DMS 273 (cell line): ENCODE data around the gene PCSK2.

ENCODE experiments used
- DNase-seq: peaks from one replicate; lab custom pipeline; 2025; ENCODE audit not compliant: unreplicated experiment; lab: John Stamatoyannopoulos, UW

PCSK2 gene

GRCh38 chr20:17470973-17471372 is 244.1 kb downstream of the PCSK2 start:
- no peak for DNase-seq

GRCh38 chr20:17471606-17472187 is 244.9 kb downstream of the PCSK2 start:
- DNase-seq = no peak

- DNase-seq = no peak
These were observed 246.8 kb downstream of the PCSK2 start for GRCh38 chr20:17473659-17474058.

GRCh38 chr20:17479063-17479657 is 252.3 kb downstream of the PCSK2 start:
- no peak for DNase-seq

GRCh38 chr20:17480696-17481095 is 253.9 kb downstream of the PCSK2 start:
- DNase-seq = no peak

GRCh38 chr20:17481661-17482060 is 254.8 kb downstream of the PCSK2 start:
- no peak for DNase-seq

GRCh38 chr20:17482536-17482935 is 255.7 kb downstream of the PCSK2 start:
- no peak for DNase-seq

- no peak for DNase-seq
These were observed 258.2 kb downstream of the PCSK2 start for GRCh38 chr20:17485017-17485416.

GRCh38 chr20:17488916-17489600 is 262.2 kb downstream of the PCSK2 start:
- no peak for DNase-seq

- no peak for DNase-seq
These were observed 263.7 kb downstream of the PCSK2 start for GRCh38 chr20:17490501-17490900.

- DNase-seq = no peak
These were observed 264.2 kb downstream of the PCSK2 start for GRCh38 chr20:17491041-17491440.

- no peak for DNase-seq
These were observed 264.6 kb downstream of the PCSK2 start for GRCh38 chr20:17491488-17491887.

- no peak for DNase-seq
These were observed 266.3 kb downstream of the PCSK2 start for GRCh38 chr20:17493173-17493572.

- DNase-seq = no peak
These were observed 267.4 kb downstream of the PCSK2 start for GRCh38 chr20:17494201-17494600.

- no peak for DNase-seq
These were observed 269.0 kb downstream of the PCSK2 start for GRCh38 chr20:17495826-17496225.

GRCh38 chr20:17497821-17498580 is 271.2 kb downstream of the PCSK2 start:
- DNase-seq = no peak

GRCh38 chr20:17498641-17499040 is 271.8 kb downstream of the PCSK2 start:
- no peak for DNase-seq

- no peak for DNase-seq
These were observed 272.2 kb downstream of the PCSK2 start for GRCh38 chr20:17499041-17499440.

- no peak for DNase-seq
These were observed 273.4 kb downstream of the PCSK2 start for GRCh38 chr20:17500271-17500670.

GRCh38 chr20:17500826-17501225 is 274.0 kb downstream of the PCSK2 start:
- no peak for DNase-seq

- no peak for DNase-seq
These were observed 274.9 kb downstream of the PCSK2 start for GRCh38 chr20:17501701-17502100.

GRCh38 chr20:17502105-17502504 is 275.3 kb downstream of the PCSK2 start:
- no peak for DNase-seq
